ENCODE data around the gene CTDSPL. TPM values are rescaled to one million over a fixed set of nuclear protein-coding genes. Genes with fewer than 3 reads are reported as not detected.

The CTDSPL gene
- total and polyA plus RNA-seq, 4 donors, result 8.4 to 17.2 (median 14.2) TPM

DNA sequence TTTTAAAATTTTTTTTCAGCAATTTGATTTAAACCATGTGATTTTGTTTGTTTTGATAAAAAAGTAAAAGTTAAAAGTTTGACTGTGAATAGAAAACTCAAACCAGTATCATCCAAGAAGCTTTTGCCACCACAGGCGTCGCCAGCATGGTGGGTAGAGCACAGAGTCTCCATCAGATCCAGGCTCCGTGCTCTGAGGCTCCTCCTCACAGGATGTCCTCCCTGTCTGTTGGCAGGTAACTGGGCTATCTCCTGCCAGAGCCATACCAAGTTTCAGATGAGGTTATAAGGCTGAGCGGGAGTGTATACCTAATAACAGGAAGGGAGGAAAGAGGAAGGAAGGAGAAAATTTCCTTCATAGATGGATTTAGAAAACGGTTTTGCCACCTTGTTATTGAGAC is 28.8 kb downstream of the CTDSPL start (continued):
- TF ChIP-seq, protein P1, sequence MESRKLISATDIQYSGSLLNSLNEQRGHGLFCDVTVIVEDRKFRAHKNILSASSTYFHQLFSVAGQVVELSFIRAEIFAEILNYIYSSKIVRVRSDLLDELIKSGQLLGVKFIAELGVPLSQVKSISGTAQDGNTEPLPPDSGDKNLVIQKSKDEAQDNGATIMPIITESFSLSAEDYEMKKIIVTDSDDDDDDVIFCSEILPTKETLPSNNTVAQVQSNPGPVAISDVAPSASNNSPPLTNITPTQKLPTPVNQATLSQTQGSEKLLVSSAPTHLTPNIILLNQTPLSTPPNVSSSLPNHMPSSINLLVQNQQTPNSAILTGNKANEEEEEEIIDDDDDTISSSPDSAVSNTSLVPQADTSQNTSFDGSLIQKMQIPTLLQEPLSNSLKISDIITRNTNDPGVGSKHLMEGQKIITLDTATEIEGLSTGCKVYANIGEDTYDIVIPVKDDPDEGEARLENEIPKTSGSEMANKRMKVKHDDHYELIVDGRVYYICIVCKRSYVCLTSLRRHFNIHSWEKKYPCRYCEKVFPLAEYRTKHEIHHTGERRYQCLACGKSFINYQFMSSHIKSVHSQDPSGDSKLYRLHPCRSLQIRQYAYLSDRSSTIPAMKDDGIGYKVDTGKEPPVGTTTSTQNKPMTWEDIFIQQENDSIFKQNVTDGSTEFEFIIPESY (IDR thresholded peaks at IDR 0.05), result no peak
- no peak for TF ChIP-seq NR2F2 (IDR thresholded peaks at IDR 0.05)
- no peak for TF ChIP-seq HNF4A (conservative IDR thresholded peaks at IDR 0.05)
- no peak for TF ChIP-seq FOXA1 (IDR thresholded peaks at IDR 0.05)
- TF ChIP-seq SP1 (IDR thresholded peaks at IDR 0.05), result no peak
- TF ChIP-seq RAD21 (IDR thresholded peaks at IDR 0.05), result no peak
- no peak for TF ChIP-seq HNF4G (IDR thresholded peaks at IDR 0.05)
- no peak for TF ChIP-seq EGR1 (IDR thresholded peaks at IDR 0.05; ENCODE audit: low read depth in 2 of 2)
- TF ChIP-seq, protein P2, sequence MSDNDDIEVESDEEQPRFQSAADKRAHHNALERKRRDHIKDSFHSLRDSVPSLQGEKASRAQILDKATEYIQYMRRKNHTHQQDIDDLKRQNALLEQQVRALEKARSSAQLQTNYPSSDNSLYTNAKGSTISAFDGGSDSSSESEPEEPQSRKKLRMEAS (IDR thresholded peaks at IDR 0.05), result no peak
- TF ChIP-seq FOXA2 (IDR thresholded peaks at IDR 0.05), result no peak

DNA sequence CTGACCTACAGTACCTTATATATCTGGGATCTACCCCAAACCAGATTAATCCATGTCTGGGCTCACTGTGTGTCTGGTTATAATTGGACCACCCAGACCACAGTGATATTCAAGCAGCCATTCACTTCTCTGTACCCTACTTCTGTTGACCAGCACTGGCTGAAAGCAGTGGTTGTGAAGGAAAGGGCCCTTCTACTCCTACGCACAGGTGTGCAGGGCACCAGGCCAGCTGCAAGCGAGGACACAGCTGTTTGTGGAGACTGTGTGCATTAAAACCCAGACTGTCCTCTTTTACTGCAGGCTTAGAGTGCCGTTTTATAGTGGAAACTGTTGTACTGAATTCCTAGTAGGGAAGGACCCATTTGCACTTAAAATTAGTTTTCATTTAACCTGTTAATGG is 29.5 kb downstream of the CTDSPL start:
- TF ChIP-seq SP1 (IDR thresholded peaks at IDR 0.05), result no peak
- TF ChIP-seq RXRA (IDR thresholded peaks at IDR 0.05), result no peak
- TF ChIP-seq, protein P3, sequence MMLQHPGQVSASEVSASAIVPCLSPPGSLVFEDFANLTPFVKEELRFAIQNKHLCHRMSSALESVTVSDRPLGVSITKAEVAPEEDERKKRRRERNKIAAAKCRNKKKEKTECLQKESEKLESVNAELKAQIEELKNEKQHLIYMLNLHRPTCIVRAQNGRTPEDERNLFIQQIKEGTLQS (IDR thresholded peaks at IDR 0.05), result no peak
- H3K9ac ChIP-seq (ENCODE audit: low read depth in 1 of 2, low read length in 2 of 2), result no peak overlapping the region
- H3K4me1 ChIP-seq (ENCODE audit: control insufficient read depth in 4 of 4, insufficient read depth in 4 of 4, low read length in 3 of 4), result peaks cover 3 to 46% (median 30%) of the 10 kb centered on the region in 4 donors
- no peaks in the 10 kb centered on the region for H3K27me3 ChIP-seq (ENCODE audit: control insufficient read depth in 4 of 4, insufficient read depth in 4 of 4, low read length in 3 of 4)
- H3K27ac ChIP-seq (ENCODE audit: low read depth in 1 of 2, low read length in 2 of 2), result no peak overlapping the region
- WGBS, result 45% methylated on average over 3 of the region's 3 CpGs
- no peaks in the 10 kb centered on the region for H3K9me3 ChIP-seq (ENCODE audit: control insufficient read depth in 4 of 4, low read length in 3 of 4)
- no peak overlapping the region for H3K4me3 ChIP-seq (ENCODE audit: low read depth in 1 of 3, low read length in 3 of 3)
- no peaks in the 10 kb centered on the region for H3K36me3 ChIP-seq (ENCODE audit: control insufficient read depth in 4 of 4, insufficient read depth in 3 of 4, low read depth in 1 of 4, low read length in 3 of 4)
- no peak for DNase-seq (ENCODE audit: low spot score)

DNA sequence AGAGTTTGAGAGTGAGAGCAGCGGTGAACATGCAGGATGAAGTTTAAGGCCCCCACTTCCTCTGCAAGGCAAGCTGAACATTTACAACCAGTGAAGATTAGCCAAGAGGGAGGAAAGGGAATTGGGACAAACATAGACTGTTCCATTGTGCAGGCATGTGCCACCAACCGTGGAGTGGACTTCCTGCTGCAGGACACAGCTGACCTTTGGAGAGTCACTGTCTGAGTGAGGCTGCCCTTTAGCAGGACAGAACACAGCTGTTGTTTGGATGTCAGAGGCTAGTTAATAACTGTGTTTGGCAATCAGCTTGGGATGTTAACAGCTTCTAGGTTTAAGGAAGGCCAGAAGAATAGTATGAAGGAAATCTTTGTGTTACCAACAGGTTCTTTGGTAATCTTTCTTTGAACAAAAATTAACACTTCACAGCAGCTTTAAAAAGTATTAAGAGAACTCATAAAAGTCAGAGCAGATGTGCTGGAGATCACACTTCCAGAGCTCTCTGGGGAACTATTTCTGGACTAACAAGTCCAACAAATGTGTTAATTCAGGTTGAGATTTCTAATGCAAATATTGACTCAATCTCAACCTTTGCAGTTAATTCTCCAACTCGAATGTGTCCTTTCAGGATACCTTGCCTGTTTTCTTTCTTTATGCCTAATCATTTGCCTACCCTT is 31.4 kb downstream of the CTDSPL start:
- Histone ChIP-seq H3K27ac (ENCODE audit: low read depth in 1 of 2, low read length in 2 of 2) (peak overlapping the region; percentile 52 to 58), H3K27me3 (ENCODE audit: control insufficient read depth in 4 of 4, insufficient read depth in 4 of 4, low read length in 3 of 4) (no peaks in the 10 kb centered on the region), H3K4me3 (ENCODE audit: low read depth in 1 of 3, low read length in 3 of 3) (no peak overlapping the region), H3K9ac (ENCODE audit: low read depth in 1 of 2, low read length in 2 of 2) (peak overlapping the region in 1 of 2 donors; percentile 23), H3K36me3 (ENCODE audit: control insufficient read depth in 4 of 4, insufficient read depth in 3 of 4, low read depth in 1 of 4, low read length in 3 of 4) (no peaks in the 10 kb centered on the region), H3K9me3 (ENCODE audit: control insufficient read depth in 4 of 4, low read length in 3 of 4) (no peaks in the 10 kb centered on the region), H3K4me1 (ENCODE audit: control insufficient read depth in 4 of 4, insufficient read depth in 4 of 4, low read length in 3 of 4) (peaks cover 0 to 35% (median 21%) of the 10 kb centered on the region in 4 donors)
- DNase-seq (ENCODE audit: low spot score), result no peak
- WGBS, result 24% methylated on average over 3 of the region's 3 CpGs
- TF ChIP-seq SP1 (IDR thresholded peaks at IDR 0.05), result peak; percentile 93
- peak; percentile 99 for TF ChIP-seq NR2F2 (IDR thresholded peaks at IDR 0.05)
- TF ChIP-seq, protein P1 (IDR thresholded peaks at IDR 0.05), result peak; percentile 71
- TF ChIP-seq, protein P4, sequence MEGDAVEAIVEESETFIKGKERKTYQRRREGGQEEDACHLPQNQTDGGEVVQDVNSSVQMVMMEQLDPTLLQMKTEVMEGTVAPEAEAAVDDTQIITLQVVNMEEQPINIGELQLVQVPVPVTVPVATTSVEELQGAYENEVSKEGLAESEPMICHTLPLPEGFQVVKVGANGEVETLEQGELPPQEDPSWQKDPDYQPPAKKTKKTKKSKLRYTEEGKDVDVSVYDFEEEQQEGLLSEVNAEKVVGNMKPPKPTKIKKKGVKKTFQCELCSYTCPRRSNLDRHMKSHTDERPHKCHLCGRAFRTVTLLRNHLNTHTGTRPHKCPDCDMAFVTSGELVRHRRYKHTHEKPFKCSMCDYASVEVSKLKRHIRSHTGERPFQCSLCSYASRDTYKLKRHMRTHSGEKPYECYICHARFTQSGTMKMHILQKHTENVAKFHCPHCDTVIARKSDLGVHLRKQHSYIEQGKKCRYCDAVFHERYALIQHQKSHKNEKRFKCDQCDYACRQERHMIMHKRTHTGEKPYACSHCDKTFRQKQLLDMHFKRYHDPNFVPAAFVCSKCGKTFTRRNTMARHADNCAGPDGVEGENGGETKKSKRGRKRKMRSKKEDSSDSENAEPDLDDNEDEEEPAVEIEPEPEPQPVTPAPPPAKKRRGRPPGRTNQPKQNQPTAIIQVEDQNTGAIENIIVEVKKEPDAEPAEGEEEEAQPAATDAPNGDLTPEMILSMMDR (IDR thresholded peaks at IDR 0.05; ENCODE audit: low read depth, low read length, missing input control), result no peak
- TF ChIP-seq TAF1 (conservative IDR thresholded peaks at IDR 0.05), result no peak
- peak in 1 of 2 donors; percentile 33 for TF ChIP-seq JUND (IDR thresholded peaks at IDR 0.05)
- peak; percentile 14 for TF ChIP-seq HNF4G (IDR thresholded peaks at IDR 0.05)
- peak; percentile 52 for TF ChIP-seq FOXA2 (IDR thresholded peaks at IDR 0.05)
- TF ChIP-seq RAD21 (IDR thresholded peaks at IDR 0.05), result peak; percentile 54 to 66
- TF ChIP-seq, protein P5, sequence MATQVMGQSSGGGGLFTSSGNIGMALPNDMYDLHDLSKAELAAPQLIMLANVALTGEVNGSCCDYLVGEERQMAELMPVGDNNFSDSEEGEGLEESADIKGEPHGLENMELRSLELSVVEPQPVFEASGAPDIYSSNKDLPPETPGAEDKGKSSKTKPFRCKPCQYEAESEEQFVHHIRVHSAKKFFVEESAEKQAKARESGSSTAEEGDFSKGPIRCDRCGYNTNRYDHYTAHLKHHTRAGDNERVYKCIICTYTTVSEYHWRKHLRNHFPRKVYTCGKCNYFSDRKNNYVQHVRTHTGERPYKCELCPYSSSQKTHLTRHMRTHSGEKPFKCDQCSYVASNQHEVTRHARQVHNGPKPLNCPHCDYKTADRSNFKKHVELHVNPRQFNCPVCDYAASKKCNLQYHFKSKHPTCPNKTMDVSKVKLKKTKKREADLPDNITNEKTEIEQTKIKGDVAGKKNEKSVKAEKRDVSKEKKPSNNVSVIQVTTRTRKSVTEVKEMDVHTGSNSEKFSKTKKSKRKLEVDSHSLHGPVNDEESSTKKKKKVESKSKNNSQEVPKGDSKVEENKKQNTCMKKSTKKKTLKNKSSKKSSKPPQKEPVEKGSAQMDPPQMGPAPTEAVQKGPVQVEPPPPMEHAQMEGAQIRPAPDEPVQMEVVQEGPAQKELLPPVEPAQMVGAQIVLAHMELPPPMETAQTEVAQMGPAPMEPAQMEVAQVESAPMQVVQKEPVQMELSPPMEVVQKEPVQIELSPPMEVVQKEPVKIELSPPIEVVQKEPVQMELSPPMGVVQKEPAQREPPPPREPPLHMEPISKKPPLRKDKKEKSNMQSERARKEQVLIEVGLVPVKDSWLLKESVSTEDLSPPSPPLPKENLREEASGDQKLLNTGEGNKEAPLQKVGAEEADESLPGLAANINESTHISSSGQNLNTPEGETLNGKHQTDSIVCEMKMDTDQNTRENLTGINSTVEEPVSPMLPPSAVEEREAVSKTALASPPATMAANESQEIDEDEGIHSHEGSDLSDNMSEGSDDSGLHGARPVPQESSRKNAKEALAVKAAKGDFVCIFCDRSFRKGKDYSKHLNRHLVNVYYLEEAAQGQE (IDR thresholded peaks at IDR 0.05), result peak; percentile 79
- TF ChIP-seq GABPA (IDR thresholded peaks at IDR 0.05 in 1 of 2, conservative IDR thresholded peaks at IDR 0.05 in 1 of 2), result peak; percentile 44 to 73
- TF ChIP-seq HNF4A (conservative IDR thresholded peaks at IDR 0.05), result peak; percentile 76 to 81
- TF ChIP-seq YY1 (IDR thresholded peaks at IDR 0.05), result peak; percentile 74
- TF ChIP-seq, protein P2 (IDR thresholded peaks at IDR 0.05), result peak; percentile 97
- peak in 1 of 2 donors; percentile 81 for TF ChIP-seq EGR1 (IDR thresholded peaks at IDR 0.05; ENCODE audit: low read depth in 2 of 2)
- no peak for TF ChIP-seq FOXA1 (IDR thresholded peaks at IDR 0.05)
- peak; percentile 86 to 90 for TF ChIP-seq RXRA (IDR thresholded peaks at IDR 0.05)
